Endothelial cell of umbilical vein (primary cell): ENCODE data around the gene CCDC57.

Experiments used
- EZH2 ChIP-seq: IDR thresholded peaks from 2 replicates; pipeline ENCODE4 v1.6.1; 2012; ENCODE audit warnings: borderline replicate concordance, low read depth, mild to moderate bottlenecking, moderate library complexity, low read length, inconsistent platforms; ENCODE audit not compliant: severe bottlenecking
- FOS ChIP-seq: IDR thresholded peaks from 2 replicates; pipeline ENCODE4 v1.6.1; 2011; ENCODE audit warnings: mild to moderate bottlenecking, low read length, moderate library complexity, borderline replicate concordance; ENCODE audit not compliant: insufficient read depth
- GATA2 ChIP-seq: IDR thresholded peaks from 2 replicates; pipeline ENCODE4 v1.7.0; 2011; ENCODE audit warnings: low read depth, mild to moderate bottlenecking, moderate library complexity, mixed read lengths, low read length; ENCODE audit not compliant: insufficient read length, insufficient read depth
- JUN ChIP-seq: IDR thresholded peaks from 2 replicates; pipeline ENCODE4 v1.6.1; 2011; ENCODE audit warnings: borderline replicate concordance, low read depth; ENCODE audit not compliant: insufficient read length, insufficient read depth
- MYC ChIP-seq: IDR thresholded peaks from one replicate; pipeline ENCODE4 v1.6.1; 2011; ENCODE audit warnings: mild to moderate bottlenecking, low read depth, low read length
- POLR2A ChIP-seq: IDR thresholded peaks from 2 replicates; pipeline ENCODE4 v1.6.1; 2012; ENCODE audit warnings: low read depth, mild to moderate bottlenecking, control low read depth, low read length
- POLR2AphosphoS5 ChIP-seq: IDR thresholded peaks from 2 replicates; pipeline ENCODE4 v1.6.1; 2012; ENCODE audit warnings: low read depth, mild to moderate bottlenecking, control low read depth, low read length, moderate library complexity; ENCODE audit not compliant: insufficient read depth
- TF ChIP-seq, protein P1 (sequence below), 2 donors: IDR thresholded peaks; 1 replicate in 1 of 2; 2 replicates in 1 of 2; pipeline ENCODE4 v1.5.1; 2011; ENCODE audit warnings: low read length in 2 of 2, mild to moderate bottlenecking in 2 of 2, moderate library complexity in 2 of 2, control low read depth in 1 of 2, inconsistent platforms in 1 of 2, low read depth in 1 of 2; ENCODE audit not compliant: insufficient read depth in 1 of 2; ENCODE audit errors: extremely low read depth in 1 of 2

DNA sequence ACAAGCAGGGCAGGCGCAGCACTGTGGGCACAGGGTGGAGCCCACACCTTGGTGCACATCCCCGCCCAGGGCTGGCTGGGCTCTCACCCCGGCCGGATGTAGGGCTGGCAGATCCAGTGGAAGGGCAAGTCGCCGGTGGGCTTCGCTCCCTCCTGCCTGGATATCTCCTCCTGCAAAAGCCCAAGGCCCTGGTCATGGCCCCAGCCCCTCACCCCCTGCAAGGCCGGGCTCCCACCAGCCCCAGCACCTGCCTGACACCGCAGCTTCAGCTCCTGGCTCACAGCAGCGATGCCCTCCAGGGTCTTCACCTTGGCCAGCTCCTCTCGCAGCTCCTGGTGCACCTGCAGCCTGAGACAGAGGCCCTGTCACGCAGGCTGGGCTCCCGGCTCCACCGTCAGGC, 152.0 kb downstream of the CCDC57 start:
- TF ChIP-seq, protein P1, sequence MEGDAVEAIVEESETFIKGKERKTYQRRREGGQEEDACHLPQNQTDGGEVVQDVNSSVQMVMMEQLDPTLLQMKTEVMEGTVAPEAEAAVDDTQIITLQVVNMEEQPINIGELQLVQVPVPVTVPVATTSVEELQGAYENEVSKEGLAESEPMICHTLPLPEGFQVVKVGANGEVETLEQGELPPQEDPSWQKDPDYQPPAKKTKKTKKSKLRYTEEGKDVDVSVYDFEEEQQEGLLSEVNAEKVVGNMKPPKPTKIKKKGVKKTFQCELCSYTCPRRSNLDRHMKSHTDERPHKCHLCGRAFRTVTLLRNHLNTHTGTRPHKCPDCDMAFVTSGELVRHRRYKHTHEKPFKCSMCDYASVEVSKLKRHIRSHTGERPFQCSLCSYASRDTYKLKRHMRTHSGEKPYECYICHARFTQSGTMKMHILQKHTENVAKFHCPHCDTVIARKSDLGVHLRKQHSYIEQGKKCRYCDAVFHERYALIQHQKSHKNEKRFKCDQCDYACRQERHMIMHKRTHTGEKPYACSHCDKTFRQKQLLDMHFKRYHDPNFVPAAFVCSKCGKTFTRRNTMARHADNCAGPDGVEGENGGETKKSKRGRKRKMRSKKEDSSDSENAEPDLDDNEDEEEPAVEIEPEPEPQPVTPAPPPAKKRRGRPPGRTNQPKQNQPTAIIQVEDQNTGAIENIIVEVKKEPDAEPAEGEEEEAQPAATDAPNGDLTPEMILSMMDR (IDR thresholded peaks at IDR 0.05; ENCODE audit: extremely low read depth in 1 of 2, insufficient read depth in 1 of 2, low read depth in 1 of 2, low read length in 2 of 2), result no peak
- no peak for TF ChIP-seq MYC
- no peak for TF ChIP-seq EZH2
- TF ChIP-seq POLR2A, result no peak
- no peak for TF ChIP-seq POLR2AphosphoS5
- no peak for TF ChIP-seq FOS
- TF ChIP-seq JUN, result no peak
- TF ChIP-seq GATA2, result no peak
